ENCODE results near the gene DNAAF5. TPM values are rescaled to one million over a fixed set of nuclear protein-coding genes. Genes with fewer than 3 reads are reported as not detected.

Gene DNAAF5
- total and polyA plus RNA-seq, 9 donors: 14.3 to 28.4 (median 26.2) TPM

GRCh38 chr7:821688-822087 is 95.2 kb downstream of the DNAAF5 start:
- no peak overlapping the region for H3K4me3 ChIP-seq (ENCODE audit: low read length)
- peaks cover 44% of the 10 kb centered on the region for H3K4me1 ChIP-seq (ENCODE audit: control insufficient read depth, insufficient read depth, low read length)
- 68% methylated on average over 4 of the region's 11 CpGs for WGBS (ENCODE audit: insufficient coverage)
- peak overlapping the region; percentile 55 for H3K27ac ChIP-seq (ENCODE audit: low read length)
- H3K27me3 ChIP-seq (ENCODE audit: control insufficient read depth, insufficient read depth, low read length): no peaks in the 10 kb centered on the region
- H3K36me3 ChIP-seq (ENCODE audit: control insufficient read depth, insufficient read depth, low read length): peaks cover 8% of the 10 kb centered on the region
- no peak for DNase-seq
- H3K9me3 ChIP-seq (replicated peaks; ENCODE audit: control insufficient read depth, low read depth, low read length): peaks cover 2% of the 10 kb centered on the region

GRCh38 chr7:822692-823276 is 96.3 kb downstream of the DNAAF5 start:
- peaks cover 40% of the 10 kb centered on the region for H3K4me1 ChIP-seq (ENCODE audit: control insufficient read depth, insufficient read depth, low read length)
- peaks cover 8% of the 10 kb centered on the region for H3K36me3 ChIP-seq (ENCODE audit: control insufficient read depth, insufficient read depth, low read length)
- 87% methylated on average over 31 of the region's 32 CpGs for WGBS (ENCODE audit: insufficient coverage)
- H3K27me3 ChIP-seq (ENCODE audit: control insufficient read depth, insufficient read depth, low read length): no peaks in the 10 kb centered on the region
- H3K4me3 ChIP-seq (ENCODE audit: low read length): no peak overlapping the region
- no peak for DNase-seq
- no peak overlapping the region for H3K27ac ChIP-seq (ENCODE audit: low read length)
- H3K9me3 ChIP-seq (replicated peaks; ENCODE audit: control insufficient read depth, low read depth, low read length): peaks cover 2% of the 10 kb centered on the region

DNA sequence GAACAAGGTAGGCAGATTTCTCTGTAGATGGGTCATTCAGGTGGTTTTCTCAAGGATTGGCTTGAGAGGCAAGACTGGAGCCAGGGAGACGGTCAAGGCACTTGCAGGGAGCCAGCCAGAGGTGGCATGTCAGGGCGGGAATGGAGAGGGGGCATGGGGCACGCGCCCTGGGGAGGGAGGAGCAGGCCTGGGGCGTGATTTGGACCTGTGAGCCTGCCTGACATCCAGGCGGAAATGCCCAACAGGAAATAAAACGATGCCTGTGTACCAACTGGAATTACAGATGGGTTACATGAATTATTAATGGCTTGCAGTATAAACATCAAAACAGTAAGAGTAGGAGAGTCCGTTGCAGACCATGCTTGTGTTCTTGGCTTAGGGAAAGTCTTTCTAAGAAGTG is 97.2 kb downstream of the DNAAF5 start:
- Histone ChIP-seq H3K9me3 (replicated peaks; ENCODE audit: control insufficient read depth, low read depth, low read length) (no peaks in the 10 kb centered on the region), H3K27me3 (ENCODE audit: control insufficient read depth, insufficient read depth, low read length) (no peaks in the 10 kb centered on the region), H3K36me3 (ENCODE audit: control insufficient read depth, insufficient read depth, low read length) (peaks cover 11% of the 10 kb centered on the region), H3K4me1 (ENCODE audit: control insufficient read depth, insufficient read depth, low read length) (peaks cover 40% of the 10 kb centered on the region), H3K4me3 (ENCODE audit: low read length) (no peak overlapping the region), H3K27ac (ENCODE audit: low read length) (peak overlapping the region; percentile 9)
- WGBS (ENCODE audit: insufficient coverage): 75% methylated on average over 8 of the region's 8 CpGs
- no peak for DNase-seq

GRCh38 chr7:824081-824480 is 97.6 kb downstream of the DNAAF5 start:
- H3K9me3 ChIP-seq (replicated peaks; ENCODE audit: control insufficient read depth, low read depth, low read length): no peaks in the 10 kb centered on the region
- H3K27me3 ChIP-seq (ENCODE audit: control insufficient read depth, insufficient read depth, low read length): no peaks in the 10 kb centered on the region
- WGBS (ENCODE audit: insufficient coverage): 66% methylated on average over 4 of the region's 7 CpGs
- H3K4me1 ChIP-seq (ENCODE audit: control insufficient read depth, insufficient read depth, low read length): peaks cover 44% of the 10 kb centered on the region
- DNase-seq: no peak
- peaks cover 14% of the 10 kb centered on the region for H3K36me3 ChIP-seq (ENCODE audit: control insufficient read depth, insufficient read depth, low read length)
- no peak overlapping the region for H3K4me3 ChIP-seq (ENCODE audit: low read length)
- H3K27ac ChIP-seq (ENCODE audit: low read length): peak overlapping the region; percentile 9

GRCh38 chr7:824664-825063 is 98.2 kb downstream of the DNAAF5 start:
- WGBS (ENCODE audit: insufficient coverage): 62% methylated on average over 8 of the region's 11 CpGs

DNA sequence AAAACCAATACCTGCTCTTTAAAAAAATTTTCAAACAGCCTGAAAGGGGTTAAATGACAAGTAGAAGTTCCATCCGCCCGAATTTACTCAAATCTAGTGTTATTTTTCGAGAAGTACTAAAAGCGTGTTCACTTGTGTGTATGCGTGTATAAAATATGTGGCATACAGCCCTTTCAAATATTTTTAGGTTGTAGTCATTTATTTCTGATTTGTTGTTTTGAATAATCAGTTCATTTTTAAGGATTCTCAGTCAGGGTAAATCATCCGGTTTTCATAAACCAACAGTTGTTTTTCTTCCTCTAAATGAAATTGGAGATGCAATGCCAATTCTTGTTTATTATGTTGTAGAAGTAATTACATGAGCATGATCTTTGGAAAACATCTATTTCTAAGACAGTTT is 98.9 kb downstream of the DNAAF5 start:
- peak; percentile 69 for DNase-seq
- Histone ChIP-seq H3K9me3 (replicated peaks; ENCODE audit: control insufficient read depth, low read depth, low read length) (no peaks in the 10 kb centered on the region), H3K4me3 (ENCODE audit: low read length) (no peak overlapping the region), H3K36me3 (ENCODE audit: control insufficient read depth, insufficient read depth, low read length) (peaks cover 14% of the 10 kb centered on the region), H3K4me1 (ENCODE audit: control insufficient read depth, insufficient read depth, low read length) (peaks cover 55% of the 10 kb centered on the region), H3K27ac (ENCODE audit: low read length) (peak overlapping the region; percentile 62), H3K27me3 (ENCODE audit: control insufficient read depth, insufficient read depth, low read length) (no peaks in the 10 kb centered on the region)
- WGBS (ENCODE audit: insufficient coverage): no CpG with 5 or more reads among the region's 6 CpGs

More at GRCh38 chr7:824664-825063, 98.2 kb downstream of the DNAAF5 start:
- peaks cover 49% of the 10 kb centered on the region for H3K4me1 ChIP-seq (ENCODE audit: control insufficient read depth, insufficient read depth, low read length)
- no peak overlapping the region for H3K4me3 ChIP-seq (ENCODE audit: low read length)
- no peaks in the 10 kb centered on the region for H3K27me3 ChIP-seq (ENCODE audit: control insufficient read depth, insufficient read depth, low read length)
- no peaks in the 10 kb centered on the region for H3K9me3 ChIP-seq (replicated peaks; ENCODE audit: control insufficient read depth, low read depth, low read length)
- H3K36me3 ChIP-seq (ENCODE audit: control insufficient read depth, insufficient read depth, low read length): peaks cover 14% of the 10 kb centered on the region
- H3K27ac ChIP-seq (ENCODE audit: low read length): peak overlapping the region; percentile 62
- no peak for DNase-seq

GRCh38 chr7:826230-826917 is 99.9 kb downstream of the DNAAF5 start:
- H3K9me3 ChIP-seq (replicated peaks; ENCODE audit: control insufficient read depth, low read depth, low read length): no peaks in the 10 kb centered on the region
- no peak overlapping the region for H3K4me3 ChIP-seq (ENCODE audit: low read length)
- H3K27ac ChIP-seq (ENCODE audit: low read length): peak overlapping the region; percentile 45
- 73% methylated on average over 29 of the region's 29 CpGs for WGBS (ENCODE audit: insufficient coverage)
- no peak for DNase-seq
- H3K4me1 ChIP-seq (ENCODE audit: control insufficient read depth, insufficient read depth, low read length): peaks cover 64% of the 10 kb centered on the region
- H3K36me3 ChIP-seq (ENCODE audit: control insufficient read depth, insufficient read depth, low read length): peaks cover 14% of the 10 kb centered on the region
- no peaks in the 10 kb centered on the region for H3K27me3 ChIP-seq (ENCODE audit: control insufficient read depth, insufficient read depth, low read length)

DNA sequence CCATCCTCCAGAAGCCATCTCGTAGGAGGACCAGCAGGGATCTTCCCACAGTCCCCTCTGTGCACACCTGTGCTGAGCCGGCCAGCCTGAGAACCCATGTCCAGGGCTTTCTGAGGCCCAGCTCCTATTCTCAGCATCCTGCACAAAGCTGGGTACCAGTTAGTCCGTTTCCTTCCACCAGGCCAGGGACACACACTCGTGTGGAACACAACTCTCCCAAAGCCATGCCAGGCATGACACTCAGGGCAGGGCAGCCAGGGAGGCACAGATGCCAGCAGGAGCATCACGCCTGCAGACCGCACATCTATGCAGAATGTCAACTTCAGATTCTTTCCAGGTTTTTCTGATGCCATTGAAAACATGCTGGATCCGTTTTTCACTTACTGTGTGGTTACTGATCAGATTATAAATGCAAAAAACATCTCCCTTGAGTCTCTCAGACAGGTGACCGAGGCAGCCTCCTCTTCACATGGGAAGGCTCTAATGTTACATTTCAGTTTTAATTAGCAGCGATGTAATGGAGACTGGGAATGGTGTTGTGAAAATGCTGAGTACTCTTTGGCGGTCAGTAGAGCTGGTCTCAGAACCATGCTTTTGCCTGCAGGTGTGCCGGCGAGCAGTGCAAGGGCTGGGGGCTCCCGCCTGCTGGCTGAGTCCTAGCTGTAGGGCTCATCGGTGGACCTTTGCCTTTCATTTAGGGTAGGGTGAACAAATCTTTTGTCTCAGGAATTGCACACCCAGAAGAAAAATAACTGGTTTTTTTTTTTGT is 102.5 kb downstream of the DNAAF5 start:
- WGBS (ENCODE audit: insufficient coverage): 75% methylated on average over 10 of the region's 14 CpGs

DNA sequence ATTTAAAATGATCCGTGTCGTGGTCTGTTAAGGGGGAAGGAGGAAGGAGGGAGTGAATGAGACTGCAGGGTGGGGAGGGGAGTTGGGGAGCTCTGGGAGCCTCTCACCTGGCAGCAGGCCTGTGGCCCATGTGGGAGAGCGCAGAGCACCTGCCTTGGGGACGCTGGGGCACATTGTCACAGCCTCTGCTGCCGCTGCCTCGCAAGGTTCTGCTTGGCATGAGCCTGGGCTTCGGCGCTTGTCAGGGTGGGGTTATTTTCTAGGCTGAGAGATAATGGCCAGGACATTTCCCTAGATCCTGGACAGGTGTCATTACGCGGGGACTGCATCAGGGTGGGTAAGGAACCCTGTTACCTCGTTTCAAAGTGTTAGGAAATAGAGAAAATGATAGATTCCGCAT is 103.6 kb downstream of the DNAAF5 start:
- Histone ChIP-seq H3K4me3 (ENCODE audit: low read length) (no peak overlapping the region), H3K9me3 (replicated peaks; ENCODE audit: control insufficient read depth, low read depth, low read length) (no peaks in the 10 kb centered on the region), H3K27ac (ENCODE audit: low read length) (peak overlapping the region; percentile 81), H3K27me3 (ENCODE audit: control insufficient read depth, insufficient read depth, low read length) (no peaks in the 10 kb centered on the region), H3K4me1 (ENCODE audit: control insufficient read depth, insufficient read depth, low read length) (peaks cover 64% of the 10 kb centered on the region), H3K36me3 (ENCODE audit: control insufficient read depth, insufficient read depth, low read length) (peaks cover 30% of the 10 kb centered on the region)
- DNase-seq: no peak
- 83% methylated on average over 8 of the region's 12 CpGs for WGBS (ENCODE audit: insufficient coverage)

More for the DNA sequence above, 102.5 kb downstream of the DNAAF5 start:
- no peak for DNase-seq
- Histone ChIP-seq H3K4me1 (ENCODE audit: control insufficient read depth, insufficient read depth, low read length) (peaks cover 69% of the 10 kb centered on the region), H3K9me3 (replicated peaks; ENCODE audit: control insufficient read depth, low read depth, low read length) (no peaks in the 10 kb centered on the region), H3K27me3 (ENCODE audit: control insufficient read depth, insufficient read depth, low read length) (no peaks in the 10 kb centered on the region), H3K36me3 (ENCODE audit: control insufficient read depth, insufficient read depth, low read length) (peaks cover 22% of the 10 kb centered on the region), H3K4me3 (ENCODE audit: low read length) (no peak overlapping the region), H3K27ac (ENCODE audit: low read length) (peak overlapping the region; percentile 42)

GRCh38 chr7:831596-832166 is 105.2 kb downstream of the DNAAF5 start:
- Histone ChIP-seq H3K36me3 (ENCODE audit: control insufficient read depth, insufficient read depth, low read length) (peaks cover 44% of the 10 kb centered on the region), H3K9me3 (replicated peaks; ENCODE audit: control insufficient read depth, low read depth, low read length) (no peaks in the 10 kb centered on the region), H3K4me3 (ENCODE audit: low read length) (no peak overlapping the region), H3K27ac (ENCODE audit: low read length) (peak overlapping the region; percentile 81), H3K27me3 (ENCODE audit: control insufficient read depth, insufficient read depth, low read length) (no peaks in the 10 kb centered on the region), H3K4me1 (ENCODE audit: control insufficient read depth, insufficient read depth, low read length) (peaks cover 64% of the 10 kb centered on the region)
- no CpG with 5 or more reads among the region's 7 CpGs for WGBS (ENCODE audit: insufficient coverage)
- DNase-seq: peak; percentile 93
